CD4-positive, CD25-positive, alpha-beta regulatory T cell (primary cell): ENCODE data around the gene SH3RF2. TPM values are rescaled to one million over a fixed set of nuclear protein-coding genes. Genes with fewer than 3 reads are reported as not detected.

ENCODE experiments used
- ATAC-seq, 2 donors: fragments of 150-1000 bp; cut with Tn5 transposase; one replicate each; pipeline ENCODE4 v1.10.0; 2021; ENCODE audit warnings: low read depth in 2 of 2, moderate number of reproducible peaks in 2 of 2, moderate library complexity in 1 of 2
- DNase-seq, 3 donors: peaks; one replicate each; pipeline versions ENCODE4 v3.0.0 to v3.0.0-alpha.2; 2012 to 2022; ENCODE audit warnings: mixed read lengths in 1 of 3
- H3K27ac ChIP-seq: one replicate; pipeline ENCODE4 v1.7.0; 2013; ENCODE audit warnings: mild to moderate bottlenecking, low read length; ENCODE audit not compliant: insufficient read depth, poor library complexity, severe bottlenecking
- H3K27me3 ChIP-seq: one replicate; pipeline ENCODE4 v1.7.0; 2013; ENCODE audit warnings: low read length; ENCODE audit not compliant: control insufficient read depth, insufficient read depth
- H3K36me3 ChIP-seq: one replicate; pipeline ENCODE4 v1.7.0; 2013; ENCODE audit warnings: mild to moderate bottlenecking, low read length, moderate library complexity; ENCODE audit not compliant: control insufficient read depth, insufficient read depth
- H3K4me1 ChIP-seq: 2 replicates; pipeline ENCODE4 v1.7.0; 2013; ENCODE audit warnings: mild to moderate bottlenecking, low read length; ENCODE audit not compliant: insufficient read depth, control insufficient read depth, poor library complexity, severe bottlenecking
- H3K4me3 ChIP-seq: one replicate; pipeline ENCODE4 v1.7.0; 2013; ENCODE audit warnings: low read depth, mild to moderate bottlenecking, low read length, moderate library complexity
- H3K9me3 ChIP-seq, 2 experiments: 1 replicate in 1 of 2; 2 replicates in 1 of 2; pipeline ENCODE4 v1.7.0; 2013; ENCODE audit warnings: low read length in 2 of 2, mild to moderate bottlenecking in 1 of 2, moderate library complexity in 1 of 2; ENCODE audit not compliant: control insufficient read depth in 2 of 2
- H3K27ac Mint-ChIP-seq, 3 donors: one replicate each; pipeline ENCODE4 v1.8.0; 2020 to 2022; ENCODE audit warnings: mild to moderate bottlenecking in 3 of 3, mixed read lengths in 3 of 3, moderate library complexity in 2 of 3
- H3K27me3 Mint-ChIP-seq: one replicate; pipeline ENCODE4 v1.8.0; 2022; ENCODE audit warnings: mild to moderate bottlenecking, mixed read lengths
- H3K36me3 Mint-ChIP-seq: one replicate; pipeline ENCODE4 v1.8.0; 2020; ENCODE audit warnings: mixed read lengths
- H3K4me1 Mint-ChIP-seq, 4 donors: one replicate each; pipeline ENCODE4 v1.8.0; 2020 to 2022; ENCODE audit warnings: mixed read lengths in 4 of 4, mild to moderate bottlenecking in 1 of 4
- H3K4me3 Mint-ChIP-seq, 4 donors: one replicate each; pipeline ENCODE4 v1.8.0; 2020 to 2022; ENCODE audit warnings: mild to moderate bottlenecking in 4 of 4, mixed read lengths in 4 of 4, moderate library complexity in 3 of 4
- H3K9me3 Mint-ChIP-seq, 7 donors: one replicate each; pipeline ENCODE4 v1.8.0; 2020 to 2022; ENCODE audit warnings: mixed read lengths in 7 of 7, mild to moderate bottlenecking in 3 of 7, moderate library complexity in 2 of 7
- polyA plus RNA-seq, 4 donors: library from polyadenylated mRNA; unstranded; fragments of 300-500 nt; fragmentation: Illumina TruSeq; gene quantifications; one replicate each; pipeline ENCODE4 v1.2.3, GENCODE V29; 2021
- total RNA-seq: library from RNA; stranded (reverse); gene quantifications from one replicate; pipeline ENCODE4 v1.2.3, GENCODE V29; 2022

SH3RF2 gene
- total and polyA plus RNA-seq, 5 donors from 2014 or later = 0.52 to 4.5 (median 0.70) TPM; not detected in 1

- DNase-seq (no peak), ATAC-seq (no peak)
- H3K4me3 Mint-ChIP-seq = no peak overlapping the region
- H3K27ac ChIP-seq = no peak overlapping the region
- no peak overlapping the region for H3K27ac Mint-ChIP-seq
- no peaks in the 10 kb centered on the region for H3K36me3 Mint-ChIP-seq
- peaks cover 0 to 4% (median 2%) of the 10 kb centered on the region in 7 donors for H3K9me3 Mint-ChIP-seq
- H3K27me3 ChIP-seq = peaks cover 4% of the 10 kb centered on the region
- no peak overlapping the region for H3K4me3 ChIP-seq
- H3K4me1 Mint-ChIP-seq = no peaks in the 10 kb centered on the region
- peaks cover 28% of the 10 kb centered on the region for H3K27me3 Mint-ChIP-seq
- H3K9me3 ChIP-seq = no peaks in the 10 kb centered on the region
- H3K36me3 ChIP-seq = no peaks in the 10 kb centered on the region
- H3K4me1 ChIP-seq = no peaks in the 10 kb centered on the region
Observed at GRCh38 chr5:145903113-145903512, 33.3 kb upstream of the SH3RF2 start.

DNA sequence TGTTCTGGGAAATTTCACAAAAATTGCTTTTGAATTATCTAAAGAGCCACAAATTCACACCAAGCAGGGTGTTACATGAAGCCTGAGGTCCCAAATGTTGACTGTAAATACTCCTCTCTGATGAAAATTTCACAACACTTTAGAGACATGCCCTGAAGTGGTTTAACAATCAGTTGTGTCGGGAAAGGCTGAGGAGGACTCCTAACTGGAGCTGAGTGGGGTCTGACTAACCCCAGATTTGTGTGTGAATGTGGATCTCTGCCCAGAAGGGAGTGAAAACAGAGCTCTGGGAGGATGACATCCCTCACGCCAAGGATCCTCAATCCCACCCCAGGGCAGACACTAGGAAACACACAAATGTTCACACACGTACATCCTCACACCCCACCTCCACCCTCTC lies 32.5 kb upstream of the SH3RF2 start:
- H3K27ac ChIP-seq = no peak overlapping the region
- peaks cover 0 to 4% (median 2%) of the 10 kb centered on the region in 7 donors for H3K9me3 Mint-ChIP-seq
- H3K27ac Mint-ChIP-seq = no peak overlapping the region
- no peaks in the 10 kb centered on the region for H3K36me3 ChIP-seq
- no peak overlapping the region for H3K4me3 ChIP-seq
- no peaks in the 10 kb centered on the region for H3K4me1 Mint-ChIP-seq
- H3K4me1 ChIP-seq = no peaks in the 10 kb centered on the region
- H3K36me3 Mint-ChIP-seq = no peaks in the 10 kb centered on the region
- peaks cover 24% of the 10 kb centered on the region for H3K27me3 Mint-ChIP-seq
- no peak overlapping the region for H3K4me3 Mint-ChIP-seq
- no peaks in the 10 kb centered on the region for H3K9me3 ChIP-seq
- peaks cover 4% of the 10 kb centered on the region for H3K27me3 ChIP-seq
- ATAC-seq = no peak
- DNase-seq = no peak

GRCh38 chr5:145904743-145905142 lies 31.6 kb upstream of the SH3RF2 start:
- DNase-seq (no peak), ATAC-seq (no peak)
- Histone ChIP-seq H3K27ac (no peak overlapping the region), H3K4me1 (no peaks in the 10 kb centered on the region), H3K27me3 (peaks cover 6% of the 10 kb centered on the region), H3K9me3 (no peaks in the 10 kb centered on the region), H3K36me3 (no peaks in the 10 kb centered on the region), H3K4me3 (no peak overlapping the region)
- H3K4me1 Mint-ChIP-seq = no peaks in the 10 kb centered on the region
- H3K27me3 Mint-ChIP-seq = peaks cover 24% of the 10 kb centered on the region
- H3K9me3 Mint-ChIP-seq = peaks cover 0 to 4% (median 2%) of the 10 kb centered on the region in 7 donors
- no peak overlapping the region for H3K27ac Mint-ChIP-seq
- H3K4me3 Mint-ChIP-seq = no peak overlapping the region
- no peaks in the 10 kb centered on the region for H3K36me3 Mint-ChIP-seq

DNA sequence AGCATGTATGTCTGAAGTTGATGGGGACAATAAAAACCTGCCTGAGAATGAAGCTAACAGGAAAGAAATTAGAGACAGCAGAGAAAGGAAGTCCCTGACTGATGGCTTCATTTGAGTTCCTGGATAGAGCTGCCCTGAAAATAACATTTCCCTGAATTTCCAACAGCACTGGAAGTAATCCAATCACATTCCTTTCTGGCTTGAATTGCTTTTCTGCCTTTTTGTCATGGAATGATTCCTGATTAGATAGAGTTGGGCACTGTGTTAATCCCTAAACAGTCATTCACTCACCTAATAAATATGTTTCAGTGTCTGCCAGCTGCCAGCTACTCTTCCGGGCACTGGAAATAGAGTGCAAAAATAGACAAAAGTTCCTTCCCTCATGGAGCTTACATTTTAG lies 30.0 kb upstream of the SH3RF2 start:
- H3K36me3 Mint-ChIP-seq = no peaks in the 10 kb centered on the region
- H3K4me3 Mint-ChIP-seq = no peak overlapping the region
- peaks cover 0 to 4% (median 0%) of the 10 kb centered on the region in 4 donors for H3K4me1 Mint-ChIP-seq
- Histone ChIP-seq H3K4me3 (no peak overlapping the region), H3K36me3 (no peaks in the 10 kb centered on the region), H3K9me3 (no peaks in the 10 kb centered on the region), H3K27me3 (peaks cover 6% of the 10 kb centered on the region), H3K27ac (no peak overlapping the region), H3K4me1 (no peaks in the 10 kb centered on the region)
- no peak for DNase-seq
- ATAC-seq = no peak
- H3K27ac Mint-ChIP-seq = no peak overlapping the region
- H3K27me3 Mint-ChIP-seq = peaks cover 22% of the 10 kb centered on the region
- H3K9me3 Mint-ChIP-seq = peaks cover 0 to 3% (median 0%) of the 10 kb centered on the region in 7 donors

DNA sequence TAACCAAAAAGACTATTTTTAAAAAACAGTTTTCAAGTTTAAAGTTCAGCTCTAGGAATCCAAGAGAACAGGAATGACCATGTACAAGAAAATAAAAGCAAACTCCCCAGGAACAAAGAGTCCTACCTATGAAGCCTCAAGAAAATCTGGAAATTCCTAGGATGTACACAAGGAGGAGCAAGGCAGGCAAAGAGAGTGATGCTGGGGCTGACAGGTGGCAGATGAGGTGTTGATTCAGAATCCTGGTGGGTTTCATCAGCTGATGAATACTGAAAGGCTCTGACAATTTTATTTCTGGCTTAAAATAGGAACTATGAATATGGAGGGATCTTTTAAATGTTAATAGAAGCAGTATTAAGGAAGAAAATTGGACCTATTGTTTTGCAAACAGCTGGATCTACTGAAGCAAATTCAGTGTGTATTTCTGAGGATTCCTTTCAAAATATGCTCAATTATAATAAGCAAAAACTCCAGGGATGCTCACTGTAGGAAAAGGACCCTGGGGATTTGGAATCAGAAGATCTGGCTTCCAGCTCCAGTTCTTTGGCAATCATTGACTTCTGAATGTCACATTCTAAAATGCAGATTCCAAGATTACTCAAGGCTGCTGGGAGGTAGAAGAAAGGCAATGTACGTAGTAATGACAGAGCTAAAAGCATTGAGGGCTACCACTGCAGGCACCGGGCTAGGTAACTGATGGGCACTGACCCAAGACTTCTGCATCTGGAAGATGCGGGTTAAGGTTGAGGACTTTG lies 28.0 kb upstream of the SH3RF2 start:
- no peaks in the 10 kb centered on the region for H3K9me3 ChIP-seq
- H3K36me3 ChIP-seq = no peaks in the 10 kb centered on the region
- Mint-ChIP-seq H3K4me1 (peaks cover 0 to 4% (median 0%) of the 10 kb centered on the region in 4 donors), H3K27me3 (peaks cover 22% of the 10 kb centered on the region), H3K4me3 (no peak overlapping the region), H3K27ac (no peak overlapping the region), H3K36me3 (no peaks in the 10 kb centered on the region), H3K9me3 (peaks cover 0 to 3% (median 0%) of the 10 kb centered on the region in 7 donors)
- H3K4me3 ChIP-seq = no peak overlapping the region
- ATAC-seq (no peak), DNase-seq (no peak)
- H3K4me1 ChIP-seq = no peaks in the 10 kb centered on the region
- peaks cover 2% of the 10 kb centered on the region for H3K27me3 ChIP-seq
- H3K27ac ChIP-seq = no peak overlapping the region

GRCh38 chr5:145911164-145911563 lies 25.2 kb upstream of the SH3RF2 start:
- H3K9me3 Mint-ChIP-seq = peaks cover 0 to 3% (median 0%) of the 10 kb centered on the region in 7 donors
- H3K4me1 Mint-ChIP-seq = peaks cover 0 to 7% (median 0%) of the 10 kb centered on the region in 4 donors
- no peak overlapping the region for H3K27ac Mint-ChIP-seq
- H3K9me3 ChIP-seq = no peaks in the 10 kb centered on the region
- no peak overlapping the region for H3K4me3 ChIP-seq
- H3K27ac ChIP-seq = no peak overlapping the region
- H3K4me3 Mint-ChIP-seq = no peak overlapping the region
- H3K27me3 ChIP-seq = peaks cover 2% of the 10 kb centered on the region
- H3K36me3 Mint-ChIP-seq = no peaks in the 10 kb centered on the region
- no peaks in the 10 kb centered on the region for H3K36me3 ChIP-seq
- no peak for DNase-seq
- H3K27me3 Mint-ChIP-seq = peaks cover 22% of the 10 kb centered on the region
- H3K4me1 ChIP-seq = no peaks in the 10 kb centered on the region
- no peak for ATAC-seq

DNA sequence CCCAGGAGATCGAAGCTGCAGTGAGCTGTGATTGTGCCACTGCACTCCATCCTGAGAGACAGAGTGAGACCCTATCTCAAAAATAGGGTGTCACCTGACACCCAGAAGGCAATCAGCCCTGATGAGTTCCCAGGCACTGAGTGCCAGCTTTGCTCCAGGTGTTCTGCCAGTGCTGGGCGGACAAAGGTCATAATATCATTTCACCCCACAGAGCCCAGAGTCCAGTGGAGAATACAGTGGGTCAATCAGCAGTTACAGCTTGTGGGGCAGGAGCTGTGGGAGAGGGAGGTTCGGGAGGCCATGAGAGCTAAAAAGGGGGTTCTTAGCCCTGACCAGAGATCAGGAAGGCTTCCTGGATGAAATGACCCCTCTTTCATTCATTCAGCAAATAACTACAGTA lies 24.4 kb upstream of the SH3RF2 start:
- Mint-ChIP-seq H3K36me3 (no peaks in the 10 kb centered on the region), H3K4me3 (no peak overlapping the region), H3K4me1 (peaks cover 0 to 7% (median 0%) of the 10 kb centered on the region in 4 donors), H3K9me3 (peaks cover 0 to under 1% (median 0%) of the 10 kb centered on the region in 7 donors), H3K27ac (no peak overlapping the region), H3K27me3 (peaks cover 20% of the 10 kb centered on the region)
- ATAC-seq (no peak), DNase-seq (no peak)
- Histone ChIP-seq H3K27ac (no peak overlapping the region), H3K4me3 (no peak overlapping the region), H3K9me3 (no peaks in the 10 kb centered on the region), H3K36me3 (no peaks in the 10 kb centered on the region), H3K4me1 (no peaks in the 10 kb centered on the region), H3K27me3 (peaks cover 2% of the 10 kb centered on the region)

GRCh38 chr5:145912594-145912993 lies 23.8 kb upstream of the SH3RF2 start:
- H3K4me3 ChIP-seq = no peak overlapping the region
- peaks cover 25% of the 10 kb centered on the region for H3K27me3 Mint-ChIP-seq

More at GRCh38 chr5:145912594-145912993, 23.8 kb upstream of the SH3RF2 start:
- no peaks in the 10 kb centered on the region for H3K36me3 ChIP-seq
- ATAC-seq (no peak), DNase-seq (no peak)
- no peaks in the 10 kb centered on the region for H3K9me3 ChIP-seq
- Mint-ChIP-seq H3K9me3 (peaks cover 0 to 3% (median 0%) of the 10 kb centered on the region in 7 donors), H3K27ac (no peak overlapping the region), H3K4me1 (peaks cover 0 to 7% (median 0%) of the 10 kb centered on the region in 4 donors), H3K4me3 (no peak overlapping the region), H3K36me3 (no peaks in the 10 kb centered on the region)
- no peak overlapping the region for H3K27ac ChIP-seq
- H3K27me3 ChIP-seq = peaks cover 2% of the 10 kb centered on the region
- H3K4me1 ChIP-seq = no peaks in the 10 kb centered on the region
